GM21447 (cell line): ENCODE results near the gene STK39.

Experiments
- ATAC-seq: cut with Tn5 transposase; IDR thresholded peaks from one replicate; pipeline ENCODE4 v1.9.1; 2021; ENCODE audit not compliant: unreplicated experiment

The STK39 gene

GRCh38 chr2:168210895-168211570, 36.4 kb downstream of the STK39 start:
- no peak for ATAC-seq

- ATAC-seq: no peak
Measured at GRCh38 chr2:168210216-168210894, 37.0 kb downstream of the STK39 start.

- no peak for ATAC-seq
Measured at GRCh38 chr2:168208652-168209051, 38.7 kb downstream of the STK39 start.

GRCh38 chr2:168207851-168208250, 39.5 kb downstream of the STK39 start:
- no peak for ATAC-seq

- ATAC-seq: no peak
Measured at GRCh38 chr2:168203762-168204693, 43.4 kb downstream of the STK39 start.

- no peak for ATAC-seq
Measured at GRCh38 chr2:168201584-168202116, 45.7 kb downstream of the STK39 start.

- ATAC-seq: no peak
Measured at GRCh38 chr2:168200930-168201583, 46.3 kb downstream of the STK39 start.

GRCh38 chr2:168198476-168199207, 48.8 kb downstream of the STK39 start:
- no peak for ATAC-seq

GRCh38 chr2:168196764-168197180, 50.6 kb downstream of the STK39 start:
- ATAC-seq: no peak

- ATAC-seq: peak; percentile 93
Measured at GRCh38 chr2:168194784-168195522, 52.4 kb downstream of the STK39 start.

- ATAC-seq: no peak
Measured at GRCh38 chr2:168192839-168193616, 54.4 kb downstream of the STK39 start.

GRCh38 chr2:168191955-168192785, 55.2 kb downstream of the STK39 start:
- no peak for ATAC-seq

GRCh38 chr2:168190590-168191336, 56.6 kb downstream of the STK39 start:
- ATAC-seq: no peak

GRCh38 chr2:168189835-168190569, 57.4 kb downstream of the STK39 start:
- ATAC-seq: no peak

- ATAC-seq: no peak
Measured at GRCh38 chr2:168188002-168188401, 59.4 kb downstream of the STK39 start.

- no peak for ATAC-seq
Measured at GRCh38 chr2:168186452-168186851, 60.9 kb downstream of the STK39 start.
